Measurements from ENCODE around the gene LRRD1. TPM values are rescaled to one million over a fixed set of nuclear protein-coding genes. Genes with fewer than 3 reads are reported as not detected.

The LRRD1 gene
- total and polyA plus RNA-seq, 2 of the 8 experiments (the other 6 are each of a cell fraction or from before 2014, with no cell fraction given) = not detected

DNA sequence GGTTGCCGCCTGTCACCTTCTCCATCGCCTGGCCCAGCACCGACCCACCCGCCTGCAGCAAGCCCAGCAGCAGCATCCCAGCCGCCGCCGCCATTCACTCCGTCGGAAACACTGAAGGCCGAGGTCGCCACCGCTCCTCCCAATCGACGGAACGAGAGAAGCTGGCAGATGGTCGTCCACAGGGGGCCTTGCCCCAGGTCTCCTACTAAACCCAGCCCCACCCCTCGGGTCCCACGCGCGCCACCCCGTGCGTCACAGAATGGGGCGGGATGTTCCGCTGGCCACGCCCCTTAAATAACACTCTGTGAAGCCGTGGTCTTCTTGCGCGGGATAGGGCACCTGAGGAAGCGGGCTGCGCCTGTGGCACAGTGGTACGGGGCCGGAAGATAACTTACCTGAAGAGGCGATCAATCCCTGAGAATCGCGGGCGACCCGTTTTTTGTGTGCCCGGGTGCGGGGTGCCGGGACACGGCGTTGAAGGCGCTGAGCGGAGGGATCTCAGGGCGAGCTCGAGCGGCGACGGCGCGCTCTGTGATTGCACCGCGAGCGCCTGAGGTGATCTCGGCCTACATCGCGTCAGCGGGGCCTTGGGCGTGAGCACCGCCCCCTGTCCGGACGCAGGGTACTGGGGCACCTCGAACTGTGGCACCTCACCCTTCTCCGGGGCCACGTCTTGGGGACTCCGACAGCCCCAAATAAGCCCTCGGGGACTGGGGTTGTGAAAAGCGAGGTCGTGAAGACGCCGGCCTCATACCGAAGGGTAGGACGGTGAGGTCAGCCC is 44.5 kb downstream of the LRRD1 start, which contains the start of gene CYP51A1:
CYP51A1 (minus strand) TSS at position 207 of the 781 bp plus-strand sequence; CDS start at position 94, 113 bp downstream.
- peak; percentile 60 to 97 for DNase-seq (ENCODE audit: low read depth in 1 of 2, low spot score in 2 of 2)
- TF ChIP-seq SAP30 (IDR thresholded peaks at IDR 0.05; ENCODE audit: insufficient read depth, insufficient replicate concordance, low read length) = peak; percentile 67
- TF ChIP-seq, protein P1, sequence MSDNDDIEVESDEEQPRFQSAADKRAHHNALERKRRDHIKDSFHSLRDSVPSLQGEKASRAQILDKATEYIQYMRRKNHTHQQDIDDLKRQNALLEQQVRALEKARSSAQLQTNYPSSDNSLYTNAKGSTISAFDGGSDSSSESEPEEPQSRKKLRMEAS (IDR thresholded peaks at IDR 0.05) = peak; percentile 74
- TF ChIP-seq SIX5 (IDR thresholded peaks at IDR 0.05; ENCODE audit: low read depth, low read length) = no peak
- peak in 1 of 2 experiments; percentile 34; a peak in 1 of 3 replicates for TF ChIP-seq EP300 (IDR thresholded peaks at IDR 0.05; ENCODE audit: borderline replicate concordance in 1 of 2, low read depth in 2 of 2, low read length in 2 of 2)
- no peak for TF ChIP-seq FOSL1 (IDR thresholded peaks at IDR 0.05; ENCODE audit: insufficient read depth, low read depth, low read length)
- peak; percentile 92 for TF ChIP-seq POLR2AphosphoS5 (IDR thresholded peaks at IDR 0.05; ENCODE audit: low read depth, low read length)
- no peak; the same call in 1 of the 2 replicates for TF ChIP-seq JUND (IDR thresholded peaks at IDR 0.05; ENCODE audit: low read length)
- TF ChIP-seq RAD21 (IDR thresholded peaks at IDR 0.05 in 1 of 2, conservative IDR thresholded peaks at IDR 0.05 in 1 of 2; ENCODE audit: low read depth in 2 of 2, low read length in 2 of 2) = no peak

More for the DNA sequence above, 44.5 kb downstream of the LRRD1 start, which contains the start of gene CYP51A1:
- Histone ChIP-seq H3K14ac (ENCODE audit: insufficient read length) (no peak within 1 kb of the TSS), H3K4me3 (ENCODE audit: extremely low read depth in 1 of 4, insufficient read depth in 2 of 4, low read depth in 3 of 4, low read length in 4 of 4) (peak within 1 kb of the TSS; percentile 74 to 97 (median 89)), H2BK5ac (ENCODE audit: low read depth, low read length) (peak within 1 kb of the TSS; percentile 99), H3K36me3 (ENCODE audit: control insufficient read depth in 2 of 4, insufficient read depth in 4 of 4, low read length in 3 of 4) (peaks cover 0 to 19% (median 7%) of the 10 kb centered on the region in 4 experiments; a peak in 3 of 8 replicates), H3K23ac (ENCODE audit: insufficient read length) (no peak within 1 kb of the TSS), H3K27me3 (replicated peaks in 1 of 4; ENCODE audit: control insufficient read depth in 3 of 4, extremely low read depth in 1 of 4, insufficient read depth in 3 of 4, low read length in 3 of 4) (no peaks in the 10 kb centered on the region), H2AFZ (ENCODE audit: low read length) (peak within 1 kb of the TSS; percentile 87), H3K27ac (ENCODE audit: low read depth, low read length) (peak within 1 kb of the TSS; percentile 94), H3K4me2 (ENCODE audit: insufficient read depth in 1 of 2, low read depth in 2 of 2, low read length in 2 of 2) (peak within 1 kb of the TSS; percentile 73 to 75), H4K91ac (replicated peaks; ENCODE audit: insufficient read length, low read length) (peak within 1 kb of the TSS; percentile 98), H3K79me1 (ENCODE audit: low read depth, low read length) (no peaks in the 10 kb centered on the region; the same call in 1 of the 2 replicates), H3K4me1 (replicated peaks in 1 of 4; ENCODE audit: control insufficient read depth in 3 of 4, insufficient read depth in 4 of 4, low read length in 3 of 4) (peaks cover 0 to 6% (median 0%) of the 10 kb centered on the region in 4 experiments; a peak in 4 of 7 replicates), H3K18ac (ENCODE audit: extremely low read depth, low read length) (peak within 1 kb of the TSS; percentile 93), H3K9me3 (ENCODE audit: insufficient read depth in 2 of 2, low read depth in 1 of 2, low read length in 1 of 2) (0 out of 4 replicates have a peak, but pooled peaks cover 0 to under 1% of the 10 kb centered on the region in 2 experiments), H4K8ac (ENCODE audit: extremely low read depth, insufficient read depth, low read length) (peak within 1 kb of the TSS; percentile 96), H2BK12ac (ENCODE audit: low read depth, low read length) (peak within 1 kb of the TSS; percentile 80), H2BK120ac (replicated peaks; ENCODE audit: low read depth, low read length) (peak within 1 kb of the TSS; percentile 88), H3K56ac (replicated peaks; ENCODE audit: insufficient read length, low read depth, low read length) (peak within 1 kb of the TSS; percentile 98), H2AK5ac (ENCODE audit: low read depth, low read length) (no peak within 1 kb of the TSS), H2BK20ac (ENCODE audit: low read length) (peak within 1 kb of the TSS; percentile 43; the same call in 1 of the 2 replicates), H3K79me2 (ENCODE audit: control insufficient read depth in 1 of 2, insufficient read depth in 2 of 2, low read length in 2 of 2) (peaks cover 6 to 40% of the 10 kb centered on the region in 2 experiments; a peak in 3 of 4 replicates), H3K9ac (replicated peaks in 1 of 4; ENCODE audit: extremely low read depth in 1 of 4, low read depth in 3 of 4, low read length in 3 of 4) (peak within 1 kb of the TSS; percentile 79 to 96 (median 90)), H2BK15ac (ENCODE audit: low read length) (peak within 1 kb of the TSS; percentile 65; the same call in 1 of the 2 replicates), H4K5ac (ENCODE audit: insufficient read length, low read depth, low read length) (peak within 1 kb of the TSS; percentile 89), H3K23me2 (ENCODE audit: low read depth, low read length) (no peaks in the 10 kb centered on the region; the same call in 1 of the 2 replicates), H4K20me1 (replicated peaks in 1 of 2; ENCODE audit: control insufficient read depth in 1 of 2, insufficient read depth in 2 of 2, low read length in 2 of 2) (peaks cover 0 to 5% of the 10 kb centered on the region in 2 experiments), H3K4ac (replicated peaks; ENCODE audit: insufficient read length, low read depth, low read length) (peak within 1 kb of the TSS; percentile 90)
- POLR2A ChIA-PET (ENCODE audit: partially characterized antibody) = interaction anchor here (0.6 to 1.9 kb wide), 13 partner anchors 9 to 1367 kb away, joined by 3 to 12 read pairs (median 4); partner anchors contain the start of genes ANKIB1, GATAD1, KRIT1 and LRRD1
- CTCF ChIA-PET (ENCODE audit: partially characterized antibody) = interaction anchor here (0.6 to 2.8 kb wide), 10 partner anchors 10 to 326 kb away, joined by 3 to 14 read pairs (median 4); partner anchors contain the start of genes GATAD1 and LRRD1
- WGBS, 2 experiments (ENCODE audit: extremely low coverage in 1 of 2, insufficient coverage in 1 of 2, insufficient read length in 1 of 2, insufficient replicate concordance in 2 of 2, low coverage in 1 of 2, low lambda C conversion rate in 2 of 2, missing lambda C conversion rate in 1 of 2) = 1% methylated on average over 67 of the region's 73 CpGs; no CpG with 5 or more reads in 1 of the 2 experiments
- no peak for FAIRE-seq
